SK-N-SH treated with all-trans-retinoic acid at 6 μM for 48 hours (cell line): ENCODE results near the gene LGALS1.

Experiments
- ARNTL ChIP-seq: fragments of 450-650 bp; formaldehyde crosslinking; IDR thresholded peaks from 2 replicates; pipeline ENCODE4 v1.5.0; 2020; ENCODE audit warnings: low read depth, mild to moderate bottlenecking, moderate library complexity, borderline replicate concordance
- PATZ1 ChIP-seq: fragments of 250-450 bp; sonication (Bioruptor Pico); IDR thresholded peaks from 2 replicates; pipeline ENCODE4 v1.8.0; 2020; ENCODE audit warnings: mild to moderate bottlenecking, moderate library complexity, borderline replicate concordance
- POU6F1 ChIP-seq: fragments of 250-450 bp; sonication (Bioruptor Pico); IDR thresholded peaks from 2 replicates; pipeline ENCODE4 v1.8.0; 2021; ENCODE audit warnings: low read depth, mild to moderate bottlenecking, moderate library complexity, borderline replicate concordance
- RARB ChIP-seq: fragments of 250-450 bp; sonication (Bioruptor Pico); IDR thresholded peaks from 2 replicates; pipeline ENCODE4 v1.8.0; 2021; ENCODE audit warnings: mild to moderate bottlenecking, moderate library complexity
- ZNF565 ChIP-seq: fragments of 450-650 bp; formaldehyde crosslinking; conservative IDR thresholded peaks from 2 replicates; pipeline ENCODE4 v1.5.0; 2020; ENCODE audit warnings: low read depth, mild to moderate bottlenecking, moderate library complexity

GRCh38 chr22:37709445-37709765, 34.0 kb downstream of the LGALS1 start:
- TF ChIP-seq PATZ1 (CRISPR knock-in tag): no peak
- no peak for TF ChIP-seq POU6F1 (CRISPR knock-in tag)
- no peak for TF ChIP-seq ZNF565 (CRISPR knock-in tag)
- TF ChIP-seq RARB (CRISPR knock-in tag): no peak
- TF ChIP-seq ARNTL (CRISPR knock-in tag): no peak
